Esophagus squamous epithelium (tissue), 4 donors: ENCODE data around the gene HCN1.

Experiments
- POLR2A ChIP-seq, 4 donors: fragments of 450-650 bp; IDR thresholded peaks; one replicate each; pipeline ENCODE4 v1.6.1; 2017; ENCODE audit warnings: antibody characterized with exemption in 4 of 4, mild to moderate bottlenecking in 4 of 4, moderate library complexity in 3 of 4
- TF ChIP-seq, protein P1 (sequence below), 6 experiments: fragments of 450-650 bp in 4 of 6; fragments of 200-600 bp in 2 of 6; sonication (generic) in 2 of 6; IDR thresholded peaks; one replicate each; pipeline ENCODE4 v1.5.1; 2016 to 2019; ENCODE audit warnings: antibody characterized with exemption in 6 of 6, mild to moderate bottlenecking in 4 of 6, moderate library complexity in 4 of 6

DNA sequence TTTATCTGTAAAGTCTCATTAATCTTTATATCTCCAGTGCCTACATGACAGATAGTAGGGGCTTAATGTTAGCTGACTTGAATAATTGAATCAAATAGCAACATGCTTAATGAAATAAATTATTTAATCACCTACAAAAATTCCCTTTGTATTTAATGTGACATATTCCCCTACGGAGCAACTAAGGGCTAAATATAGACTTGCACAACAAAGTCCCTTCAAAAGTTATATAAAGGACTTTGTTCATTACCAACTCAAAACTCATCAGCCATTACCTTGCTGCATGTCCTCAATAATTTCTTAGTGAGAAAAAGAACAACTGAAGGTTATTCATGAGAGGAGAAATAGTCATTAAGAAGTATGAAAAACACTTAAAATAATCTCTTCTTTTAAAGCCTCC lies 424.6 kb downstream of the HCN1 start:
- TF ChIP-seq, protein P1, sequence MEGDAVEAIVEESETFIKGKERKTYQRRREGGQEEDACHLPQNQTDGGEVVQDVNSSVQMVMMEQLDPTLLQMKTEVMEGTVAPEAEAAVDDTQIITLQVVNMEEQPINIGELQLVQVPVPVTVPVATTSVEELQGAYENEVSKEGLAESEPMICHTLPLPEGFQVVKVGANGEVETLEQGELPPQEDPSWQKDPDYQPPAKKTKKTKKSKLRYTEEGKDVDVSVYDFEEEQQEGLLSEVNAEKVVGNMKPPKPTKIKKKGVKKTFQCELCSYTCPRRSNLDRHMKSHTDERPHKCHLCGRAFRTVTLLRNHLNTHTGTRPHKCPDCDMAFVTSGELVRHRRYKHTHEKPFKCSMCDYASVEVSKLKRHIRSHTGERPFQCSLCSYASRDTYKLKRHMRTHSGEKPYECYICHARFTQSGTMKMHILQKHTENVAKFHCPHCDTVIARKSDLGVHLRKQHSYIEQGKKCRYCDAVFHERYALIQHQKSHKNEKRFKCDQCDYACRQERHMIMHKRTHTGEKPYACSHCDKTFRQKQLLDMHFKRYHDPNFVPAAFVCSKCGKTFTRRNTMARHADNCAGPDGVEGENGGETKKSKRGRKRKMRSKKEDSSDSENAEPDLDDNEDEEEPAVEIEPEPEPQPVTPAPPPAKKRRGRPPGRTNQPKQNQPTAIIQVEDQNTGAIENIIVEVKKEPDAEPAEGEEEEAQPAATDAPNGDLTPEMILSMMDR (IDR thresholded peaks at IDR 0.05), result no peak
- no peak for TF ChIP-seq POLR2A (IDR thresholded peaks at IDR 0.05)
